Smooth muscle cell of the umbilical artery (primary cell): ENCODE results near the gene TMEM186. TPM values are rescaled to one million over a fixed set of nuclear protein-coding genes. Genes with fewer than 3 reads are reported as not detected.

Source experiments
- total RNA-seq: library from RNA; depleted of rRNA; stranded (reverse); fragments of >200 nt; gene quantifications from 2 replicates; pipeline ENCODE4 v1.2.3, GENCODE V29; 2014

TMEM186 gene
- 6.5 and 7.8 TPM in 2 replicates for total RNA-seq

DNA sequence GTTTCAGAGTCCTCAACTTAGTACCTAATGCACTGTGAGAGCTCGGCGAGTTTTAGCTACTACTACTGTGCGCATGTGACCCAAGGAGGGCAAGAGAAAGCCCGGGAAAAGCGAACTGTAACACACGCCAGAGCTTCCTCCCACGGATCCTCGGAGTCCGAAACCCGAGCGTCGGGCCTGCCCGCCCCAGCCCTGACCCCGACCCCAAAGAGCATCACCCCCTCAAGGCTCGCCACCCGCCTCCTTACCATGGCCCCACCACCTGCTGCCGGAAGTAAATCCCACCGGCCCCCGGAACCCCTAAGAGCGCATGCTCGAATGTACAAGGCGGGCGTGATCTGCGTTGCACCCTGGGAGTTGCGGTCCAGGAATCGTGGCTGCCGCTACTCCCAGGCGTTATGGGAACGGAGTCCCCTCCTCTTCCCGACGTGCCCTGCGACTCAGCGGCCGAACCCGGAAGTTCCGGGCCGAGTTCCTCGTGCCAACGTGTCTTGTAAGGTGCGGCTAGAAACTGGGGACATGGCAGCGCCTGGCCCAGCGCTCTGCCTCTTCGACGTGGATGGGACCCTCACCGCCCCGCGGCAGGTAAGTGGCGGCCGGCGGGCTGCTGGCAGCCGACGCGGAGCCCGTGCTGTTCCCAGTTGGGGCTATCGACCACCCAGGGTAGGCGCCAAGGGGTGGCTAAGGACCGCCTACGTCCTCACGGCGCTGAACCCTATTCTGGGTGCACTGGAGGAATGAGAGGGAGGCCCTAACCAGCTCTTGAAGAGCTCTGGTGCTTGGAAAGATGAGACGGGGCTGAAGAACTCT lies at the start of gene TMEM186, which contains the start of gene PMM2:
Gene TMEM186, minus strand, starts transcription at position 276 of the 810 bp plus-strand sequence. Its CDS starts 25 bp downstream, at position 251.
Gene PMM2, plus strand, starts transcription at position 476 of the 810 bp plus-strand sequence. Its CDS starts 44 bp downstream, at position 520.

Other genes with a start within 250 kb of the TMEM186 start
- gene TMEM114, start 207.1 kb downstream of the TMEM186 start, total RNA-seq, result not detected in 2 replicates
- gene METTL22, start 175.9 kb downstream of the TMEM186 start, total RNA-seq, result 31.2 and 36.8 TPM in 2 replicates
- 4.2 and 5.8 TPM in 2 replicates for gene ABAT, start 123.0 kb downstream of the TMEM186 start, total RNA-seq
- 28.8 and 46.1 TPM in 2 replicates for gene PMM2, start 200 bp upstream of the TMEM186 start, total RNA-seq
- 74.7 and 87.9 TPM in 2 replicates for gene CARHSP1, start 71.4 kb upstream of the TMEM186 start, total RNA-seq
- not detected in 2 replicates for gene LITAFD, start 84.7 kb upstream of the TMEM186 start, total RNA-seq
- gene USP7, start 166.3 kb upstream of the TMEM186 start, total RNA-seq, result 44.2 and 85.8 TPM in 2 replicates